ENCODE data around the gene TAC4. TPM values are rescaled to one million over a fixed set of nuclear protein-coding genes. Genes with fewer than 3 reads are reported as not detected.

Gene TAC4
- total and polyA plus RNA-seq, 2 of the 13 experiments (the other 11 are each of a cell fraction or from before 2014, with no cell fraction given) = not detected

- no TSS peak for BruUV-seq (replicated peaks)
- POLR2A ChIA-PET = interaction anchor here (0.7 to 2.5 kb wide), 3 partner anchors 26 to 136 kb away, joined by 3 to 7 read pairs (median 4); no protein-coding TSS in a partner anchor
- ATAC-seq = peak; percentile 40
- peaks cover 0 to 11% of the 10 kb centered on the region in 2 experiments; a peak in 1 of 5 replicates for H3K27me3 ChIP-seq (ENCODE audit: control insufficient read depth in 1 of 2, insufficient read depth in 2 of 2, low read length in 2 of 2)
- H2AFZ ChIP-seq (ENCODE audit: low read length) = no peak overlapping the region
- H3K9me3 ChIP-seq (ENCODE audit: low read length) = no peaks in the 10 kb centered on the region
- no peak overlapping the region for H3K9ac ChIP-seq (ENCODE audit: insufficient read depth, low read depth, low read length)
- in situ Hi-C loops (cut with HindIII; ENCODE audit: extremely low pct_ligation_motif_present, low pct_unique_long_range_greater_than_20kb) = loop anchor here (5.0 to 10.0 kb wide), 2 partner anchors 136 to 223 kb away; partner anchors contain the start of gene DLX3
- CTCF ChIA-PET (ENCODE audit: low intra/inter-chr PET ratio, low total read pairs) = interaction anchor here (0.7 to 5.0 kb wide), 9 partner anchors 9 to 226 kb away, joined by 3 to 284 read pairs (median 5); partner anchors contain the start of gene DLX3
- H3K4me2 ChIP-seq (ENCODE audit: low read depth, low read length) = peak overlapping the region; percentile 14; the same call in 1 of the 2 replicates
- H3K4me1 ChIP-seq (ENCODE audit: insufficient read depth, low read length) = peaks cover 55% of the 10 kb centered on the region
- H3K27ac ChIP-seq (ENCODE audit: extremely low read length, insufficient read depth, low read length) = no peak overlapping the region
- no peaks in the 10 kb centered on the region for H4K20me1 ChIP-seq (ENCODE audit: insufficient read depth, low read length)
- 39% methylated on average over 16 of the region's 16 CpGs for WGBS (ENCODE audit: low lambda C conversion rate)
- intact Hi-C loops (cut with micrococcal nuclease; ENCODE audit: unreplicated experiment) = loop anchor here (10.0 kb wide), 1 partner anchor 223 kb away; no protein-coding TSS in a partner anchor
- peak overlapping the region in 1 of 3 experiments; percentile 2; a peak in 1 of 6 replicates for H3K4me3 ChIP-seq (replicated peaks in 1 of 3; ENCODE audit: insufficient read depth in 1 of 3, low read depth in 2 of 3, low read length in 3 of 3)
- DNase-seq (ENCODE audit: low spot score) = peak; percentile 64
- H3K79me2 ChIP-seq (ENCODE audit: insufficient read depth, low read length) = no peaks in the 10 kb centered on the region
- no peaks in the 10 kb centered on the region for H3K36me3 ChIP-seq (replicated peaks in 1 of 2; ENCODE audit: control insufficient read depth in 1 of 2, insufficient read depth in 2 of 2, low read length in 2 of 2)
- peak; percentile 89 for FAIRE-seq
- no peak for TF ChIP-seq ETV5 (CRISPR knock-in tag; IDR thresholded peaks at IDR 0.05; ENCODE audit: borderline replicate concordance)
- TF ChIP-seq ZBTB38 (CRISPR knock-in tag; IDR thresholded peaks at IDR 0.05) = no peak
- TF ChIP-seq NFE2L2 (IDR thresholded peaks at IDR 0.05; ENCODE audit: low read length) = peak; percentile 19; the same call in 1 of the 2 replicates
- TF ChIP-seq ZNF329 (CRISPR knock-in tag; IDR thresholded peaks at IDR 0.05; ENCODE audit: low read depth) = no peak
- TF ChIP-seq CCDC6 (CRISPR knock-in tag; IDR thresholded peaks at IDR 0.05) = 0 out of 2 replicates have a peak, but pooled peaks have one; percentile 39
- TF ChIP-seq TFE3 (CRISPR knock-in tag; IDR thresholded peaks at IDR 0.05) = 0 out of 2 replicates have a peak, but pooled peaks have one; percentile 45
- TF ChIP-seq ZNF547 (CRISPR knock-in tag; IDR thresholded peaks at IDR 0.05) = 0 out of 2 replicates have a peak, but pooled peaks have one; percentile 40
- no peak for TF ChIP-seq CENPT (CRISPR knock-in tag; IDR thresholded peaks at IDR 0.05; ENCODE audit: low read depth)
- TF ChIP-seq ZNF18 (CRISPR knock-in tag; IDR thresholded peaks at IDR 0.05; ENCODE audit: insufficient replicate concordance) = no peak
- no peak for TF ChIP-seq TMF1 (CRISPR knock-in tag; IDR thresholded peaks at IDR 0.05; ENCODE audit: low read depth)
- no peak for TF ChIP-seq ARNT (IDR thresholded peaks at IDR 0.05)
- TF ChIP-seq, protein P1, sequence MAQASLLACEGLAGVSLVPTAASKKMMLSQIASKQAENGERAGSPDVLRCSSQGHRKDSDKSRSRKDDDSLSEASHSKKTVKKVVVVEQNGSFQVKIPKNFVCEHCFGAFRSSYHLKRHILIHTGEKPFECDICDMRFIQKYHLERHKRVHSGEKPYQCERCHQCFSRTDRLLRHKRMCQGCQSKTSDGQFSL (CRISPR knock-in tag; IDR thresholded peaks at IDR 0.05) = peak; percentile 100
- TF ChIP-seq, protein P2, sequence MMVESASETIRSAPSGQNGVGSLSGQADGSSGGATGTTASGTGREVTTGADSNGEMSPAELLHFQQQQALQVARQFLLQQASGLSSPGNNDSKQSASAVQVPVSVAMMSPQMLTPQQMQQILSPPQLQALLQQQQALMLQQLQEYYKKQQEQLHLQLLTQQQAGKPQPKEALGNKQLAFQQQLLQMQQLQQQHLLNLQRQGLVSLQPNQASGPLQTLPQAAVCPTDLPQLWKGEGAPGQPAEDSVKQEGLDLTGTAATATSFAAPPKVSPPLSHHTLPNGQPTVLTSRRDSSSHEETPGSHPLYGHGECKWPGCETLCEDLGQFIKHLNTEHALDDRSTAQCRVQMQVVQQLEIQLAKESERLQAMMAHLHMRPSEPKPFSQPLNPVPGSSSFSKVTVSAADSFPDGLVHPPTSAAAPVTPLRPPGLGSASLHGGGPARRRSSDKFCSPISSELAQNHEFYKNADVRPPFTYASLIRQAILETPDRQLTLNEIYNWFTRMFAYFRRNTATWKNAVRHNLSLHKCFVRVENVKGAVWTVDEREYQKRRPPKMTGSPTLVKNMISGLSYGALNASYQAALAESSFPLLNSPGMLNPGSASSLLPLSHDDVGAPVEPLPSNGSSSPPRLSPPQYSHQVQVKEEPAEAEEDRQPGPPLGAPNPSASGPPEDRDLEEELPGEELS (CRISPR knock-in tag; IDR thresholded peaks at IDR 0.05) = peak; percentile 32
- peak; percentile 44; the same call in 1 of the 2 replicates for TF ChIP-seq ZNF619 (CRISPR knock-in tag; IDR thresholded peaks at IDR 0.05)
- no peak for TF ChIP-seq ZFP1 (CRISPR knock-in tag; IDR thresholded peaks at IDR 0.05)
- TF ChIP-seq SSRP1 (CRISPR knock-in tag; IDR thresholded peaks at IDR 0.05) = peak; percentile 63; the same call in 1 of the 2 replicates
- TF ChIP-seq EED (CRISPR knock-in tag; IDR thresholded peaks at IDR 0.05) = 0 out of 2 replicates have a peak, but pooled peaks have one; percentile 79
- TF ChIP-seq MTA3 (CRISPR knock-in tag; IDR thresholded peaks at IDR 0.05) = no peak
- TF ChIP-seq ZNF792 (CRISPR knock-in tag; IDR thresholded peaks at IDR 0.05) = no peak
- peak; percentile 37; the same call in 1 of the 2 replicates for TF ChIP-seq CEBPB (IDR thresholded peaks at IDR 0.05; ENCODE audit: borderline replicate concordance, low read depth, low read length)
These were observed 13.4 kb upstream of the TAC4 start for GRCh38 chr17:49861150-49861884.

All from HepG2 (cell line).